Measurements from ENCODE around the gene SYNPO2.
"Not testable (repeated sequence)": the region's sequence is repeated elsewhere in the genome, so short reads cannot be mapped to it uniquely, and the experiment has no call there.

Gene SYNPO2

GRCh38 chr4:118994030-118994429 is 105.4 kb downstream of the SYNPO2 start:
- H3K4me3 ChIP-seq (ENCODE audit: low read depth, low read length) = no peak overlapping the region
- in situ Hi-C loops (cut with HindIII; ENCODE audit: low sequenced_read_pairs) = no loop called here
- no peak for DNase-seq (ENCODE audit: low read depth)
- no peak for TF ChIP-seq CTCF (IDR thresholded peaks at IDR 0.05; ENCODE audit: low read depth, low read length, missing control alignments)

- no peak overlapping the region for H3K4me3 ChIP-seq (ENCODE audit: low read depth, low read length)
- in situ Hi-C loops (cut with HindIII; ENCODE audit: low sequenced_read_pairs) = no loop called here
- TF ChIP-seq CTCF (IDR thresholded peaks at IDR 0.05; ENCODE audit: low read depth, low read length, missing control alignments) = no peak
- no peak for DNase-seq (ENCODE audit: low read depth)
These were observed 107.2 kb downstream of the SYNPO2 start for GRCh38 chr4:118995693-118996391.

GRCh38 chr4:118997601-118998000 is 108.9 kb downstream of the SYNPO2 start:
- DNase-seq (ENCODE audit: low read depth) = no peak
- no peak for TF ChIP-seq CTCF (IDR thresholded peaks at IDR 0.05; ENCODE audit: low read depth, low read length, missing control alignments)
- in situ Hi-C loops (cut with HindIII; ENCODE audit: low sequenced_read_pairs) = no loop called here
- no peak overlapping the region for H3K4me3 ChIP-seq (ENCODE audit: low read depth, low read length)

GRCh38 chr4:118999919-119000318 is 111.3 kb downstream of the SYNPO2 start:
- no peak for DNase-seq (ENCODE audit: low read depth)
- H3K4me3 ChIP-seq (ENCODE audit: low read depth, low read length) = no peak overlapping the region
- TF ChIP-seq CTCF (IDR thresholded peaks at IDR 0.05; ENCODE audit: low read depth, low read length, missing control alignments) = no peak
- in situ Hi-C loops (cut with HindIII; ENCODE audit: low sequenced_read_pairs) = no loop called here

GRCh38 chr4:119000400-119000799 is 111.7 kb downstream of the SYNPO2 start:
- no peak for DNase-seq (ENCODE audit: low read depth)
- no peak for TF ChIP-seq CTCF (IDR thresholded peaks at IDR 0.05; ENCODE audit: low read depth, low read length, missing control alignments)
- no peak overlapping the region for H3K4me3 ChIP-seq (ENCODE audit: low read depth, low read length)
- in situ Hi-C loops (cut with HindIII; ENCODE audit: low sequenced_read_pairs) = no loop called here

GRCh38 chr4:119002476-119002875 is 113.8 kb downstream of the SYNPO2 start:
- in situ Hi-C loops (cut with HindIII; ENCODE audit: low sequenced_read_pairs) = no loop called here
- DNase-seq (ENCODE audit: low read depth) = no peak
- TF ChIP-seq CTCF (IDR thresholded peaks at IDR 0.05; ENCODE audit: low read depth, low read length, missing control alignments) = no peak
- H3K4me3 ChIP-seq (ENCODE audit: low read depth, low read length) = no peak overlapping the region

GRCh38 chr4:119003001-119003400 is 114.3 kb downstream of the SYNPO2 start:
- H3K4me3 ChIP-seq (ENCODE audit: low read depth, low read length); DNase-seq (ENCODE audit: low read depth); in situ Hi-C loops (cut with HindIII; ENCODE audit: low sequenced_read_pairs): not testable (repeated sequence)
